Omental fat pad (tissue), 4 donors: ENCODE measurements around the gene RFNG. TPM values are rescaled to one million over a fixed set of nuclear protein-coding genes. Genes with fewer than 3 reads are reported as not detected.
"Not testable (repeated sequence)": the region's sequence is repeated elsewhere in the genome, so short reads cannot be mapped to it uniquely, and the experiment has no call there.

Source experiments
- ATAC-seq: fragments of 150-250 bp; one replicate; pipeline ENCODE4 v1.9.1; 2016; ENCODE audit warnings: mild to moderate bottlenecking, moderate library complexity; ENCODE audit not compliant: low FRiP score
- DNase-seq: peaks from one replicate; pipeline ENCODE4 v3.0.0-alpha.2; 2019; ENCODE audit warnings: low spot score
- CTCF ChIP-seq, 3 donors: fragments of 450-650 bp; IDR thresholded peaks; one replicate each; pipeline ENCODE4 v1.5.1; 2016 to 2017; ENCODE audit warnings: antibody characterized with exemption in 3 of 3, mild to moderate bottlenecking in 3 of 3, moderate library complexity in 2 of 3
- total RNA-seq, 4 donors: library from RNA; depleted of rRNA; stranded (reverse); fragments of >200 nt; gene quantifications; one replicate each; pipeline ENCODE4 v1.1.0, GENCODE V29; 2016

The RFNG gene
- total RNA-seq, 4 donors from 2014 or later: 20.2 to 51.3 (median 32.0) TPM

GRCh38 chr17:82045936-82046484, 5.6 kb downstream of the RFNG start:
- no peak for ATAC-seq
- DNase-seq: no peak
- TF ChIP-seq CTCF (IDR thresholded peaks at IDR 0.05): no peak

DNA sequence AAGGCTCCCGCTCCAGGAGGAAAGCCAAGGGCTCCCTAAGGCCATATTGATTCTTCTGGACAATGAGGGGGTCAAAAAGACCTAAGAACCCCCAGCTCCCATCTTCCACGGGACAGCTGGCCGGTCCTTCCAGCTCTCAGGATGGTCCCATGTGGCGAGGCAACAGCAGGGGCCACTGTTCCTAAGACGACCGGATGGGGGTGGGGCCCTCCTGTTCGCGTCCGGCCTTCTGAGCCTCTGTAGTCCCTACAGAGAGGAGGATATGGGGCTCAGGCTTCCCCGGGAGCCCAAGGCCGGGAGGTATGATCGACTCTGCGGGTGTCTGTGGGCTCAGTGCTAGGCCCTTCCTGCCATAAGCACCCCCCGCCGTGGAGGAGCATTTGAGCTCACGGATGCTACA, 8.1 kb downstream of the RFNG start:
- no peak for TF ChIP-seq CTCF (IDR thresholded peaks at IDR 0.05)
- ATAC-seq: no peak
- no peak for DNase-seq

DNA sequence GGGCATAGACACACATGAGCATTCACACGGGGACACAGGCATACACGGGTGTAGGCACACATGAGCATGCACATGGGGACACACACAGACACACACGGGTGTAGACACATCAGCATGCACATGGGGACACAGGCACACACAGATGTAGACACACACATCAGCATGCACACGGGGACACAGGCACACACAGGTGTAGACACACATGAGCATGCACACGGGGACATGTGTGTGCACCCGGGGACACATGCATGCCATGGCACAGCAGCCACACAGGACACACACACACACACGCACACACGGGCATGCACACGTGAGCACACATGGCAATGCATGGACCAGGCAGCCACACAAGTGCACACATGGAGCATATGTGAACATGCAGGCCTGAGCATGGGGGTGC, 9.0 kb downstream of the RFNG start:
- no peak for DNase-seq
- no peak for TF ChIP-seq CTCF (IDR thresholded peaks at IDR 0.05)
- no peak for ATAC-seq

- ATAC-seq (no peak), DNase-seq (no peak)
- TF ChIP-seq CTCF (IDR thresholded peaks at IDR 0.05): no peak
Measured at GRCh38 chr17:82041144-82041814, 10.3 kb downstream of the RFNG start.

GRCh38 chr17:82039695-82040299, 11.8 kb downstream of the RFNG start:
- DNase-seq: no peak
- no peak for TF ChIP-seq CTCF (IDR thresholded peaks at IDR 0.05)

DNA sequence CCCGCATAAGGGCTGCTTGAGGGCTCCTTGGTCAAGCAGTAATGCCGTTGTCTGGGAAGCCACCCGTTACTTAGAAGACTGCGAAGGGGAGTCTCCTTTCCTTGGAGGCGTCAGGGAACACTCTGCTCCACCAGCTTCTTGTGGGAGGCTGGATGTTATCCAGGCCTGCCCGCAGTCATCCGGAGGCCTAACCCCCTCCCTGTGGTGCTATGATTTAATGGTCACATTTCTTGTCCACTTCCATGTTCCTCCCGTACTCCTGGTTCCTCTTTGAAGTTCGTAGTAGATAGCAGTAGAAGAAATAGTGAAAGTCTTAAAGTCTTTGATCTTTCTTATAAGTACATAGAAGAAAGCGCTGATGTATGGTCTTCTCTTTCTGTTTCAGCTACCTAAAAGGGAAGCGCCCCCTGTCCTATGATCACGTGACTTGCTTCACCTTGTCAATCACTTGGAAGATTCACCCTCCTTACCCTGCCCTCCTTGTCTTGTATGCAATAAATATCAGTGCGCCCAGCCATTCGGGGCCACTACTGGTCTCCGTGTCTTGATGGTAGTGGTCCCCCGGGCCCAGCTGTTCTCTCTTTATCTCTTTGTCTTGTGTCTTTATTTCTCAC, 12.7 kb downstream of the RFNG start:
- not testable (repeated sequence) for DNase-seq, ATAC-seq

More at GRCh38 chr17:82039695-82040299, 11.8 kb downstream of the RFNG start:
- no peak for ATAC-seq

- no peak for ATAC-seq
- DNase-seq: no peak
- TF ChIP-seq CTCF (IDR thresholded peaks at IDR 0.05): no peak
Measured at GRCh38 chr17:82037889-82038195, 13.8 kb downstream of the RFNG start.
